LHCN-M2 (cell line): Measurements from ENCODE around the gene INSIG1. TPM values are rescaled to one million over a fixed set of nuclear protein-coding genes. Genes with fewer than 3 reads are reported as not detected.
A peak's percentile ranks its signal among the peaks of the same experiment; 100 is the strongest.

ENCODE experiments used
- DNase-seq: peaks from one replicate; pipeline ENCODE4 v3.0.0-alpha.2; 2012; ENCODE audit warnings: low read depth
- total RNA-seq: library from RNA; depleted of rRNA; stranded (reverse); fragments of >200 nt; gene quantifications from 2 replicates; pipeline ENCODE4 v1.2.3, GENCODE V29; 2014

The INSIG1 gene
- total RNA-seq, 1 experiment from 2014 or later: 105 TPM

GRCh38 chr7:155284496-155285274, 13.0 kb upstream of the INSIG1 start:
- no peak for DNase-seq

DNA sequence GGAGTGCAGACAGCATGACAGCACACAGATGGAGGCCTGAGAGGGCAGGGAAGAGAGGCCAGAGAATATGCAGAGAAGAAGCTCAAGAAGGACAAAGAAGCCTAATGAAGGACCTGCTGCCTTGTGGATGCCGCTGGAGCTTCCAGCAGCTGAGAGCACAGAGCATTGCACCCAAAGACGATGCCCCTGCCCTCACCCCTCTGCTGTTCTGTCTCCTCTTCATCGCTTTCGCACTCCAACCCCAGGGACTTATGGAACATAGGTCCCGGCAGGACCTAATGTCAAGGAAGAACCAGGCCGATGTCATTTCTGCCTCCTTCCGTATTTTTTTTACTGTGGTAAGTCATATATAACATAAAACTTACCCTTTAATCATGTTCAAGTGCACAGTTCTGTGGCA, 12.3 kb upstream of the INSIG1 start:
- no peak for DNase-seq

- no peak for DNase-seq
Measured at GRCh38 chr7:155285833-155286232, 11.8 kb upstream of the INSIG1 start.

DNA sequence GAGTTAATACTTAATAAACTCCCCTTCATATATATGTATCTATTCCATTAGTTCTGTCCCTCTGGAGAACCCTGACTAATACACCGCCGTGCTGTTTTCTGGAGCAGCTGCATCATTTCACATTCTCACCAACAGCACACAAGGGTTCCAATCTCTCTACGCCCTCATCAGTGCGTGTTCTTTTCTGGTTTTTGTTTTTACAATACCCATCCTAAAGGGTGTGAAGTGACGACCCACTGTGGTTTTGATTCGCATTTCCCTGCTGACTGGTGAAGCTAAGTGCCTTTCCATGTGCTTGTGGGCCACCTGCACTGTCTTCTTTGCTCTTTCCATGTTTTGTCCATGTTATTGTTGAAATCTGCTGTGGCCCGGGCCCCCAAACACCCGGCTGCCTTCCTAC, 11.0 kb upstream of the INSIG1 start:
- DNase-seq: no peak

GRCh38 chr7:155287284-155287935, 10.3 kb upstream of the INSIG1 start:
- DNase-seq: no peak

DNA sequence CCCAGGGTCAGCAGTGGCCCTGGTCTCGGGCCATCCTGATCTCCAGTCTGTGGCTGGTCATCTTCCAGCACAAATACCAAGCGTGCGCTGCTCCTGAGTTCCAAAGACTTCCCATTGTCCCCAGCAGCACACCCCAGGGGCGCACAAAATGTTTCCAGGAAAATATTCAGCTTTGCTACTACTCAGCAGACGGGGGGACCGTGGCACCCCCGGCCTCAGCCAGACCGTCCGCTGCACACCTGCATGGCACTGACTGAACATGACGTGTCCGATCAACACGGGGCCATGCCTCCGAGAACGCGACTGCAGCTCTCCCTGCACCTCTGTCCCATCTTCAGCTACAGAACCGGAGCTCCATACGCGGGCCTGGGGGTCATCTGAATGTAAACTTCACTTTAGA, 9.6 kb upstream of the INSIG1 start:
- DNase-seq: no peak

- no peak for DNase-seq
Measured at GRCh38 chr7:155289107-155289506, 8.6 kb upstream of the INSIG1 start.

GRCh38 chr7:155289949-155290501, 7.7 kb upstream of the INSIG1 start:
- DNase-seq: no peak

DNA sequence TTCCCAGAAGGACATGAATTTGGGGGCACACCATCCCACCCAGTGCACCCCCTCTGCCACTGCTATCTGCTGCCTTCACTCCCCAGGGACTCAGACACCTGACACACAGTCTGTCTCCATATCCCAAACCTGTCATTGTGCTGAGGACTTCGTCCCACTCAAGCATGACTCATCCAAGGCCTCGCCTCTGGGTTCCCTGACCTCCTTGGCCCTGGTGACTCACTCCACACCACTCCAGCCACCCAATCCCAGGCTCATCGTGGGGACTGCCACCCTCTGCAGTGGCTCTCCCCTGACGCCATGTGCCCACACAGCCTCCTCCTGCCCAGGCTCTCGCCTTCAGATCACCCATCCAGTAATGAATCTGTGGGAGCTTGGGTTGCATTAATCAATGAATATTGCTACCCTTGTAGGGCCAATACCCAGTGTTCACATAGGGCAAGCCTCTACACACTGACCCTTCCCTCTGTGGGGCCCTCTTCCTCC, 6.6 kb upstream of the INSIG1 start:
- peak; percentile 87 for DNase-seq

DNA sequence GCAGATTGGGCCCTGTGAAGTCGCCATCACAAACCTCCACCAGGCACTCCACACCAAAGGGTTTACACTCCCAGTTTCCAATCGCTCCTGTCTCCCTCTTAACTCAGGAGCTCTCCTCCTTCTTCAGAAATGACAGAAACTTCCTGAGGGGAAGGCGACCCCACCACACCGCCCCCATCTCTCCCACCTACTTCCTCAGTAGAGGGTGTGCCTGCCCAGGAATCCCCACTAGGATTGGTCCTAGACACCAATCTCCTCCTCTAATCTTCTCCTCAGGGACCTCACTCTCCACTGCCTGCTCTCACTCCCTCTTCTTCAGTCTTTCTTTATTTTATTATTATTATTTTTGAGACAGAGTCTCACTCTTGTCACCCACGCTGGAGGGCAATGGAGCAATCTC, 5.9 kb upstream of the INSIG1 start:
- no peak for DNase-seq

GRCh38 chr7:155292680-155293226, 4.9 kb upstream of the INSIG1 start:
- no peak for DNase-seq

- peak; percentile 34 for DNase-seq
Measured at GRCh38 chr7:155293721-155294510, 3.8 kb upstream of the INSIG1 start.

DNA sequence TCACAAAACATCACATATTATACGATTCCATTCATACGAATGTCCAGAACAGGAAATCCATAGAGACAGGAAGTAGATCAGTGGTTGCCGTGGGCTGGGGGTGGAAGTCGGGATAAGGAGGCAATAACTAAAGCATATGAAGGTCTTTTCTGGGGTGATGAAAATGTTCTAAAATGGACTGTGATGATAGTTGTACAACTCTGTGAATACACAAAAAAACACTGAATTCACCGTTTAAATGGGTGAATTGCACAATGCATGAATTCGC, 3.2 kb upstream of the INSIG1 start:
- no peak for DNase-seq

DNA sequence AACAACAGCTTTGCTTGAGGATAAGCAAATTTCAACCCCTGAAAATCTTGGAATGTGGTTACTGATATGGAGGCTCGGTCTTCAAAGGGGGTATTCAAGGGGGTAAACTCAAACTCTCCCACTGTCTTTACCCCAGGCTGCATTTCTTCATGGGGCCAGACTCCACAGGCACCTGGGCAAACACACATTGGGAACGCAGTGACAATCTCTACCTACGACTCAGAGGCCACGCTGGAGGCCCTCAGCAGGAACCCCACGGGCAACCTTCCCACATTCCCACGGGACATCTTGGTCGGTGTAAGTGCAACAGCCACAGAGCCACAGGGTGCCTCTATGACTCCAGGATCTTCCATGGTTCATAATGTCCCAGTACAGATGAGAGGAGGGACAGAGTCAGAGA, 2.2 kb upstream of the INSIG1 start:
- DNase-seq: peak; percentile 17

DNA sequence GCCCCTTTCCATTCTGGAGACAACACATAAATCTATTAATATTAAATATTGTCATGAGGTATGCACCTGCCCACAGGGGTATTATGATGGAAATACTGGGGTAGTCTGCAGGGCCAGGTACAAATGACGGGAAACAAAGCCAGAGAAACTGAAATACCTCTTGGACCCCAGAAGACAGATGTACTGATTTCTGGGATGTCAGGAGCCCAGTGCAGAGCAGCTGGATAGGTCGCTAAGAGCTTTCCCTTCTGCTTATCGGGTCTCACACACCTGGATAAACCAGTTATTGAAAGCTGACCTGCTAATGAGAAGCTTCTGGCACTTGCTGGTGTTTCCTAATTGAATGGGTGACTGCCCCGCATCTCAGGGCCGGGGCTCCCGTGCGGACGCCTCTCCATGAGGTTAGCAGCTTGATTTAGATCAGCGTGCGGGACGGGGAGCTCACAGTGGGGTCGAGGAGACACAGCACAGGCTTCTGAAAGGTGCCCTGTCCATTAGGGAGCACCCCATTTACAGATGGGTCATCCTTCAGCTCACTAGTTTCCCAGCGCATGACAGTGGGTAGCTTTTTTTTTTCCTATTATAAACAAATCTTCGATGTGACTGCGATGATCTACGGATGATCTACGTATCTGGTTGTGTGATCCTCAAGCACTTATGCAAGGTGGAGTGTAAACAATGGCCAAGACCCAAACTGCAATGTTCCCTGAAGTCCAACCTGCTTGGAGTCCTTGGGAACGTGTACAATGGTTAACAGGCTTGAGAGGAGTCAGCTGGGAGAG, 1.5 kb upstream of the INSIG1 start:
- no peak for DNase-seq

- DNase-seq: peak; percentile 86
Measured at GRCh38 chr7:155296788-155297516, 726 bp upstream of the INSIG1 start.

DNA sequence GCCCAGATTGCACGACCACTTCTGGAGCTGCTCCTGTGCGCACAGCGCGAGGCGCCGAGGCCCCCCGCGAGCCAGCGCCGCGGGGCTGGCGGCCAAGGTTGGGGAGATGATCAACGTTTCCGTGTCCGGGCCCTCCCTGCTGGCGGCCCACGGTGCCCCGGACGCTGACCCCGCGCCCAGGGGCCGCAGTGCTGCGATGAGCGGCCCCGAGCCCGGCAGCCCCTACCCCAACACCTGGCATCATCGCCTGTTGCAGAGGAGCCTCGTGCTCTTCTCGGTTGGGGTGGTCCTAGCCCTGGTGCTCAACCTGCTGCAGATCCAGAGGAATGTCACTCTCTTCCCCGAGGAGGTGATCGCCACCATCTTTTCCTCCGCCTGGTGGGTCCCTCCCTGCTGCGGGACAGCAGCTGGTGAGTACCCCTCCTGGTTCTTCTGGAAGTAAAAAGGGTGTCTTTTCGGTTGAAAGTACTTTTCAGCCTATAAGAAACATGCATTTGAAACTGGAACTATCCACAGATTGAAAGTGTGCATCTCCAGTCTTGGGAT, 683 bp downstream of the INSIG1 start:
- DNase-seq: no peak

DNA sequence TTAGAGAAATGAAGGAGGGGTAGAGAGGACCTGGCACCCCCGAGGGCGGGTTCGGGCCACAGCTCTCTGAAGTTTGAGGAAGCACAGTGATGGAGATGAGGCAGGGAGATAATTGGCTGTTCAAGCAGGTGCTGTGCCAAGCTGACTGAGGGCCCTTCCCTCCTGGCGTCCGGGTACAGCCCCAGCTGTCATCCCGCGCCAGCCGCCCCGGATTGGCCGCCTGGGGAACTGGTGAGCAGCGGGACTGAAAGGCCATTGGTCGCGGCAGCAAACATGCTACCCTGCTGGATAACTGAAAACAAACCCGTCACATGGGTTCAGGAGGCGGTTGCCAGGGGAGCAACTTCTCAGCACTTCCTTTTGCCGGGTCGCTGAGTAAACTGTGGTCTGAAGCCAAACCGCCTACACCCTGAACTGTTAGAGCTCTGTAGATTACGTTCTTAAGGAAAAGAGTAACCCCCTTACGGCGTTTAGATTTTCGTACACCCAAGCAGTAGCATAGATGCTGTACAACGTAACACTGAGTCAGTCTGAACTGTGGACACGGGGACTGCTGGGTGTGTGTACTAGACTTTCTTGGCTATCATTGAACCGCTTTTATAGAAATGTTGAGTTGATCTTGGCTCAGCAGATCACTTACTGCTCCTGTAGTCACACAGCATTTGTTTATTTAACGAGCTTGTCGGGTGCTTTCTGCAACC, 1.3 kb downstream of the INSIG1 start:
- peak; percentile 97 for DNase-seq

- peak; percentile 39 for DNase-seq
Measured at GRCh38 chr7:155299535-155300202, 2.0 kb downstream of the INSIG1 start.
